HG03354 (cell line): ENCODE data around the gene ELAVL3.
"Not testable (repeated sequence)": the region's sequence is repeated elsewhere in the genome, so short reads cannot be mapped to it uniquely, and the experiment has no call there.

Experiments used
- ATAC-seq: cut with Tn5 transposase; IDR thresholded peaks from one replicate; pipeline ENCODE4 v1.9.1; 2021; ENCODE audit warnings: mild to moderate bottlenecking; ENCODE audit not compliant: unreplicated experiment, poor library complexity, severe bottlenecking

Gene ELAVL3

DNA sequence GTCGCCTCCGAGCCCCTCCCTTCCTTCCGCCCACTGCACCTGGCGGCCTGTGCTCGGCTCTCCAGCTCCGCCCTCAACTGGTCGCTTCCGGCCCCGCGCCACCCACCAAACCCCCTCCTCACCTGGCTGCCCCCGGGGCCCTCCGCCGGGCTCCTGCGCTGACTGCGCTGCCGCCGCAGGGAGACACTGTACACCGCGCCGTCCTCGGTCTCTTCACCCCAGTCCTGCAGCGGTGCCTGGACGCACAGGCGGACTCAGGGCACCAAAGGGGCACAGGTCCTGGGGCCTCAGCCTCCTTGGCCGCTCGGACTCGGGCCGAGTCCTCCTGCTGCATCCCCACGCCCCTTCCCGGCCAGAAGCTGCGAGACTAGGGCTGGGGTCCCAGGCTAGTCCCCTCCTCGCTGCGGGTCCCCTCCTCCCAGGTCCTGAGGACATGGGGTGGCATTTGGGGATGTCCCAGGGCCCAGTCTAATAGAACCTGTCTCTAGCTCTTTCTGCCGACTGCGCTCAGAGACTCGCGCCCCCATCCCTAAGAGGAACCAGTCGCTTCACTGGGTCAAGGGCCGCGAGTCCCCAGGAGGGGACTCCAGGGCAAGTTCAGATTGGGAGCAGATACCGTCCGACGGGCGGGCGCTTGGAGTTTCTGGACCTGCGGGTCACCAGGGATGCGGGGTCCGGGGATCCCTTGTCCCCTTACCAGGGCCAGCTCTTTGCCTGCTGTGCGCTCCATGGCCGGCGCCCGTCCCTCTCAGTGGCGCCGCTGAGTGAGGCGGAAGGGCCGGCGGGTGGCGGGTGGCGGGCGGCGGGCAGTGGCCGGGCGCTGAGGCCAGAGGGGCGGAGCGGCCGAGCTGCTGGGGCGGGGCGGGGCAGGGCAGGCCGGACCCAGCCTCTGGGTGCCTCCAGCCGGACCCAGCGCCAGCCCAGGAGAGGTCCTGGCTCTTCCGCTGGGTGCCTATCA, 62.0 kb downstream of the ELAVL3 start, which contains the start of gene RGL3:
Gene RGL3, minus strand, starts transcription at position 766 of the 958 bp plus-strand sequence. Its CDS starts 36 bp downstream, at position 730.
- ATAC-seq: no peak

- no peak for ATAC-seq
These were observed 62.7 kb downstream of the ELAVL3 start for GRCh38 chr19:11418094-11418548.

DNA sequence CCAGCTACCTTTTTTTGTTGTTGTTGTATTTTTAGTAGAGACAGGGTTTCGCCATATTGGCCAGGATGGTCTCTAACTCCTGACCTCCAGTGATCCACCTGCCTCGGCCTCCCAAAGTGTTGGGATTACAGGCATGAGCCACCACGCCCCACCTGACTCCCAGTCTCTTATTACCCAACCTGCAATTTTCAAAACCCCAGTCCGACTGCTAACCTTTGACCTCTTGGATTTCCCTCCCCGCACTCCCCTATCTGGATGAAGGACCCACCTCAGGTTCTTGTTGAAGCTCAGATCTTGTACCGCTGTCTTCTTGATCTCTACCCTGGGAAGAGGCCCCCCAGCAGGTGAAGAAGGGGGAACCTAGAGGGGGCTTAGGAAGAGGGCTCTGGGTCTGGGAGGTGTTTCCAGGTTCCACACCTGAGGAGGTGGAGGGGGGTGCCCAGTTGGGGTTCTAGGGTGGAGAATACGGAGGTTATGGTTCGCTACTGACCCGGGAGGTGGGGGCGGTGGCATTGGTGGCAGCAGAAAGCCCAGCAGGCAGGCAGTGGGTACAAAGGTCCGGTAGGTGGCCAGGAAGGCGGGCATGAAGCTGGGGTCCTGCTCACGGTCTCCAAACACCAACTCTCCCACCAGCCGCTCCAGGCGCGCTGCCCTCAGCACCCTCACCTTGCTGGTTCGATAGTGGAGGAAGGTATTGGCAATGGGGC, 64.3 kb downstream of the ELAVL3 start:
- ATAC-seq: no peak

DNA sequence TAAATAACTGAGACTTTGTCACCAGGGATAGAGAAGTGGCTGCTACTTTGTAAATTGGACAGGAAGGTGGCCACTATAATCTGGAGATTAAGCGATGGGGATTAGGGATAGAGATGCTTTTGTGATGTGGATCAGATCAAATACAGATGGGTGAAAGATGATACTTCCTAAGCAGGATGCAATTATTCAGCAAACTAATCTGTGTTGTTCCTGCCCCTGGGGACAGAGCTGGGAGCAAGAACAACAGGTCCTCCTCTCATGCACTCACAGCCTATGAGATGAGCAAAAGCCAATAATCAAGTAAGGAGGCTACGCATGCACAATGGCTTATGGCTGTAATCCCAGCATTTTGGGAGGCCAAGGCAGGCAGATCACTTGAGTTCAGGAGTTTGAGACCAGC, 66.3 kb downstream of the ELAVL3 start:
- ATAC-seq: no peak

DNA sequence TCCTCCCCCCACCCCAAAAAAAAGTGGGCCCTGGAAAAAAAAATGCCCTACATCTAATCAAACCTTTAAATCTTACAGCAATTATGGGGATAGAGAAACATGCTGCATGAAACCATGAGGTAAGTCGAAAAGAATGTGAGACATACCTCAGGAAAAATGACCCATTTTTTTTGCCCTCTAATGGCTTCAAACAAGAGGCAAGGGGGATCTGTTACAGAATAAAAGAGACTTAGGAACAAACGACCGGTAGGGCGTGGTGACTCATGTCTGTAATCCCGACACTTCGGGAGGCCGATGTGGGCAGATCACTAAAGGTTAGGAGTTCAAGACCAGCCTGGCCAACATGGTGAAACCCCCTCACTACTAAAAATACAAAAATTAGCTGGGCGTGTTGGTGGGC, 70.2 kb downstream of the ELAVL3 start:
- ATAC-seq: no peak

DNA sequence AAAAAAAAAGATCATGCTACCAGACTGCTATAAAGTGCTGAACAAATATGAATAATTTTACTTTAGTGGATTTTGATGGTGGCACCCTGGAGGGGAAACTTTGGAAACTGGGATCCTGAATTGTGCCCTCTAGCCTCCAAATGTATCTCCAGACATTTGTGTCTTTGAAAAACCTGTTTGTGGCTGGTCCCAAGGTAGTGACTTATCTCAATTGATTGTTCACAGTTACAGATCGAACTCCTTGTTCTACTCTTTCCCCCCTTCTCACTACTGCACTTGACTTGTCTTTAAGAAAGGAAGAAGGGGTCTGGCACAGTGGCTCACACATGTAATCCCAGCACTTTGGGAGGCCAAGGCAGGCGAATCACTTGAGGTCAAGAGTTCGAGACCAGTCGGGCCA, 72.3 kb downstream of the ELAVL3 start:
- no peak for ATAC-seq

GRCh38 chr19:11406703-11407236, 74.1 kb downstream of the ELAVL3 start:
- ATAC-seq: not testable (repeated sequence)

- no peak for ATAC-seq
These were observed 74.8 kb downstream of the ELAVL3 start for GRCh38 chr19:11405846-11406643.

DNA sequence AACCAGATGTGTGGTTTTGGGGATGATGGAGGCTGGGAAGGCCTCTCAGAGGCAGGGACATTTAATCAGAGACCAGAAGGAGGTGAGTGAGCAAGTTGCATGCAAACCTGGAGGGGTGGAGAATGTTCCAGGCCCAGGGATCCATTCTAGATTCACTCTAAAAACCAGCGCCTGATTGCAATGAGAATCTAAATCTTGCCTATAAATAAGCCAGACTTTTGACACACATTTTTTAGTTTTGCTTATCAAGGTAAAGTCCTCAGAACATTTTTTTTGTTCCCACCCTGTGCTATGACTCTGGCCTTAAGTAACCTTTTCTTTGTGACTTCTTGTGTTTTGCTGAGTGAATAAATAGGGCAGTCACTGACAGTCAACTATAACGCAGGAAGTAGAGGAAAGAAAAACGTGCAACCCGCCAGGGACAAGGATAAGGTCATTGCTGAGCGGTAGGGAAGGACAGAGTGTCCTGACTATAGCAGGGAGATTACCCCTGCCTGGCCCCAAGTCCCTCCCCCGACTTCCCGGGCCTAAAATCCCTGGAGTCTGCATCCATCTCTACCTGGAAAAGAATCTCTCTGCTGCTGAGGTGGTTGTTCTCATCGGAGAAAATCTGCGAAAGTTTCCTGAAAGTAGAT, 76.1 kb downstream of the ELAVL3 start:
- ATAC-seq: no peak

DNA sequence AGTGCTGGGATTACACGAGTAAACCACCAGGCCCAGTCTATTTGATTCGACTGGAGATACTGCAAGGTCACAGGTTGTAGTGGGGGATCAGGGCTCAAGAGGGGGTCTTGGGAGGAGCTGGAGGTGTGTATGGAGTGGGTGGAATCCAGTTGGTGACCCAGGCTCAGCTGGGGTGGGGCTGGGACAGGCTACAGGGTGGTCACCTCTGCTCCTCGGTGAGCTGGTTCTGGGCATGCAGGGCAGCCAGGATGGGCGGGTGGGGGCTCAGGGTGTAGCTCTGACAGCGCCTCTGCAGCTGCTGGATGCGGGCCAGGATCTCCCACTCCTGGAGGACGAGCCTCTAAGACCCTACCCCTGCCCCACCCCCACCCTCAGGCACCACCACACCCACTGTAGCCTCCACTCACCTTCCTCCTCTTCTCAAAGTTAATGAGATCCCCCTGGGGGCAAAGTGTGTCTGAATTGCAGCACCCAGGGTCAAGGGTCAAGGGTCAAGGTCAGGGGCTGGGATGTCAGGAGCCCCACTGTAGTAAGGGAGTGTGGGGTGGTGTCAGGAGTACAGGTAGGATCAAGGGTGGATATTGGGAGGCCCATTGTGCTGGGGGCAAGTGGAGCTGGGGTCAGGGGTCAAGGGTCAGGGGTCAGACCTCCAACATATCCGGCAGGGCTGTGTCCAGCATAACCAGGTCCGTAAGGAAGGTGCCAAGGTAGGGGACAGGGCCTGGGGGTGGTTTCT, 78.9 kb downstream of the ELAVL3 start:
- ATAC-seq: no peak
